ENCODE data around the gene WASHC3.
"Not testable (repeated sequence)": the region's sequence is repeated elsewhere in the genome, so short reads cannot be mapped to it uniquely, and the experiment has no call there.

WASHC3 gene

GRCh38 chr12:102021540-102022246 is 40.1 kb downstream of the WASHC3 start:
- no peaks in the 10 kb centered on the region for H3K9me3 ChIP-seq (ENCODE audit: control insufficient read depth in 2 of 2, low read length in 2 of 2)
- H3K4me3 ChIP-seq (ENCODE audit: low read length in 2 of 2), result no peak overlapping the region
- H3K27ac ChIP-seq (ENCODE audit: low read depth in 2 of 2, low read length in 2 of 2), result no peak overlapping the region
- H3K9ac ChIP-seq (ENCODE audit: low read depth in 1 of 2, low read length in 2 of 2), result no peak overlapping the region
- H3K4me1 ChIP-seq (ENCODE audit: control insufficient read depth in 2 of 2, insufficient read depth in 2 of 2, low read length in 2 of 2), result no peaks in the 10 kb centered on the region
- no peaks in the 10 kb centered on the region for H3K27me3 ChIP-seq (ENCODE audit: control insufficient read depth in 2 of 2, insufficient read depth in 2 of 2, low read length in 2 of 2)
- H3K36me3 ChIP-seq (ENCODE audit: control insufficient read depth in 2 of 2, insufficient read depth in 2 of 2, low read length in 2 of 2), result peaks cover 11 to 16% of the 10 kb centered on the region in 2 donors

DNA sequence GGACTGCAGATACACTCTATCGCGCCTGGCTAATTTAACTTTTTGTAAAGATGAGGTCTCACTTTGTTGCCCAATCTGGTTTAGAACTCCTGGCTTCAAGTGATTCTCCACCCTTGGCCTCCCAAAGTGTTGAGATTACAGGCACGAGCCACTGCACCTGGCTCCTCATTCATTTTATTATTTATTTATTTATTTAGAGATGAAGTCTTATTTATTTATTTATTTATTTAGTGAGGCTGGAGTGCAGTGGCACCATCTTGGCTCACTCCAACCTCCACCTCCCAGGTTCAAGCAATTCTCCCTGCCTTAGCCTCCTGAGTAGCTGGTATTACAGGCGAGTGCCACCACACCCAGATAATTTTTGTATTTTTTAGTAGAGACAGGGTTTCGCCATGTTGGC is 43.2 kb downstream of the WASHC3 start:
- not testable (repeated sequence) for H3K9me3 ChIP-seq (ENCODE audit: control insufficient read depth in 2 of 2, low read length in 2 of 2); H3K9ac ChIP-seq (ENCODE audit: low read depth in 1 of 2, low read length in 2 of 2); H3K4me1 ChIP-seq (ENCODE audit: control insufficient read depth in 2 of 2, insufficient read depth in 2 of 2, low read length in 2 of 2); H3K27ac ChIP-seq (ENCODE audit: low read depth in 2 of 2, low read length in 2 of 2); H3K4me3 ChIP-seq (ENCODE audit: low read length in 2 of 2); H3K36me3 ChIP-seq (ENCODE audit: control insufficient read depth in 2 of 2, insufficient read depth in 2 of 2, low read length in 2 of 2); H3K27me3 ChIP-seq (ENCODE audit: control insufficient read depth in 2 of 2, insufficient read depth in 2 of 2, low read length in 2 of 2)

DNA sequence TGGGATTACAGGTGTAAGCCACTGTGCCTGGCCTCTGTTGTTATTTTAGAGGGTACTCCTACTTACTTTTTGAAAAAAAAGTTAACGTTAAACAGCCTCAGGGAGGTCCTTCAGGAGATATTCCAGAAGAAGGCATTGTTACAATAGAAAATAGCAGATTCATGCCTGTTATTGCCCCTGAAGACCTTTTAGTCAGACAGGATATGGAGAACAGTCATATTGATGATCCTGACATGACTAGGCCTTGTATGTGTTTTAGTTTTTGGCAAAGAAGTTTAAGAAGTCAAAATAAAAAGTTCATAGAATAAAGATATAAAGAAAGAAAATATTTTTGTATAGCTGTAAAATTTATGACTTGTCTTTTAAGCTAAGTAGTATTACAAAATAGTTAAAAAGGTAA is 45.3 kb downstream of the WASHC3 start:
- H3K27me3 ChIP-seq (ENCODE audit: control insufficient read depth in 2 of 2, insufficient read depth in 2 of 2, low read length in 2 of 2), result no peaks in the 10 kb centered on the region
- H3K27ac ChIP-seq (ENCODE audit: low read depth in 2 of 2, low read length in 2 of 2), result no peak overlapping the region
- H3K4me3 ChIP-seq (ENCODE audit: low read length in 2 of 2), result no peak overlapping the region
- H3K36me3 ChIP-seq (ENCODE audit: control insufficient read depth in 2 of 2, insufficient read depth in 2 of 2, low read length in 2 of 2), result peaks cover 5 to 7% of the 10 kb centered on the region in 2 donors
- no peak overlapping the region for H3K9ac ChIP-seq (ENCODE audit: low read depth in 1 of 2, low read length in 2 of 2)
- H3K9me3 ChIP-seq (ENCODE audit: control insufficient read depth in 2 of 2, low read length in 2 of 2), result no peaks in the 10 kb centered on the region
- no peaks in the 10 kb centered on the region for H3K4me1 ChIP-seq (ENCODE audit: control insufficient read depth in 2 of 2, insufficient read depth in 2 of 2, low read length in 2 of 2)

DNA sequence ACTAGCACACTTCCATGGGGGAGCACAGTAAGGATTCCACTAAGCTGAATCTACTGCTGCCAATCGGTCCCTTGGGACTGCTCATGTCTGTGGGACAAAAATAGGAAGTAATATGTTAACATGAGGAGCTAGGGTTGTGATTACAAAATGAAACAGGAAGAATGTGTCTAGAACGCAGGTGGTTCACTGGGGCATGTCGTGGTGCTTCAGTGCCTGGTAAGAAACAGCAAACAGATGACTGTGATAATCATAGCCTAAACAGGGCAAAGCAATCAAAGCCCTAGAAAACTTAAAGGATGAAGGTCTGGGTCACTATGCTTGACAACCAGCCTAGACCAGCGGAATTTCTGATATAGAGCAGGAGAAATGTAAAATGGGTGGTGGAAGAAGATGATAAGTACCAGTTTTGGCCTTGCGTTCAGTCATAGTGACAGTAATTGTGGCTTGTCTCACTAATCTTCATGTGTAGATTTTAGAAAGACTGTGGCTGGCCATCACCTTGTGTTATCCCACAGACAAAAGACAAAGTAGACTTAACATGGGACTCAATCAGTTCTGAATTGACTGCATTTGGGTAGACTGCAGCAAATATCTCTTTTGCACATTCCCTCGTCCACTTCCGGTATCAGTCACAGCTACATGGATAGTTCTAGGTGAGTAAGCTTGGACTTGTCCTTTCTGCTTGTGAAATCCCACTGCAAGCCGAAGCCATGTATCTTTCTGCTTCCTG is 51.4 kb downstream of the WASHC3 start:
- Histone ChIP-seq H3K27me3 (ENCODE audit: control insufficient read depth in 2 of 2, insufficient read depth in 2 of 2, low read length in 2 of 2) (no peaks in the 10 kb centered on the region), H3K4me3 (ENCODE audit: low read length in 2 of 2) (peak overlapping the region in 1 of 2 donors; percentile 2), H3K4me1 (ENCODE audit: control insufficient read depth in 2 of 2, insufficient read depth in 2 of 2, low read length in 2 of 2) (no peaks in the 10 kb centered on the region), H3K27ac (ENCODE audit: low read depth in 2 of 2, low read length in 2 of 2) (peak overlapping the region in 1 of 2 donors; percentile 1), H3K9me3 (ENCODE audit: control insufficient read depth in 2 of 2, low read length in 2 of 2) (no peaks in the 10 kb centered on the region), H3K36me3 (ENCODE audit: control insufficient read depth in 2 of 2, insufficient read depth in 2 of 2, low read length in 2 of 2) (peaks cover 0 to 6% of the 10 kb centered on the region in 2 donors), H3K9ac (ENCODE audit: low read depth in 1 of 2, low read length in 2 of 2) (no peak overlapping the region)

DNA sequence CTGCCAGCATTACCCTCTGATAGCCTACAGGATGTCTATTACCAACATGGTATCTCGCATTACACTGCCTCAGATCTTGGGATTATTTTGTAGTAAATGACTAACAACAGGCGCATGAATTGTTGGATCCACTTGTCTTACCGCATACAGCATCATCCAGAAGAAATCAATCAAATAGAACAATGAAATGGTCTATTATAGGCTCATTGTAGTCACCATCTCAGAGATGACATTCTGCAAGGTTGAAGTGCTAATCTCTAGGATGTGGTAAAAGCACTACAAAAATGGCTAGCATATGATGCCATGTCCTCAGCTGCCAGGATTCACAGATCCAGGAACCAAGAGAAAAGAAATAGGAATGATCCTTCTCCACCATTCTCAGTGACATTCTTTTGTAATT is 52.0 kb downstream of the WASHC3 start:
- H3K36me3 ChIP-seq (ENCODE audit: control insufficient read depth in 2 of 2, insufficient read depth in 2 of 2, low read length in 2 of 2), result peaks cover 0 to 6% of the 10 kb centered on the region in 2 donors
- H3K9me3 ChIP-seq (ENCODE audit: control insufficient read depth in 2 of 2, low read length in 2 of 2), result no peaks in the 10 kb centered on the region
- H3K4me1 ChIP-seq (ENCODE audit: control insufficient read depth in 2 of 2, insufficient read depth in 2 of 2, low read length in 2 of 2), result no peaks in the 10 kb centered on the region
- H3K4me3 ChIP-seq (ENCODE audit: low read length in 2 of 2), result peak overlapping the region in 1 of 2 donors; percentile 2
- no peaks in the 10 kb centered on the region for H3K27me3 ChIP-seq (ENCODE audit: control insufficient read depth in 2 of 2, insufficient read depth in 2 of 2, low read length in 2 of 2)
- H3K27ac ChIP-seq (ENCODE audit: low read depth in 2 of 2, low read length in 2 of 2), result no peak overlapping the region
- no peak overlapping the region for H3K9ac ChIP-seq (ENCODE audit: low read depth in 1 of 2, low read length in 2 of 2)

DNA sequence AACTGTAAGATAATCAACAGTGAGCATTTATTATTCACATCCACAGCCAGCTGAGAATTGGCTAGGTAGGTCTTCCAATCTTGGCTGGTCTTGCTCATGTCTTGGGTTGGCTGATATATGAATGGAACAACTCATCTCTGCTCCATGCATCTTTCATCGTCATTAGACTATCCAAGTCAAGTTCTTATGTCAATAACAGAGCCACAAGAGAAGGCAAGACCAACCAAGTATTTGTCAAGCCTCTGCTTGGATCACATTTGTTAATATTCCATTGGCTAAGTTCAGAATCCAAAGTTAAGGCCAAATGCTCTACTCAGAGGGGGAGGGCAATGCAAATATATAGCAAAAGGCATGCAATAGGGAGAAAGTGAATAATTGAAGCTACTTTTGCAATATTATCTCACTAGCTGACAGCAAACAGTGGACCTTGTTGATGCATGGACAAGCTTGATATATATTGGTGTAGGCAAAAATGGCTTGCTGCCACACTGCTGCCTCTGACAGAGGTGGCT is 53.1 kb downstream of the WASHC3 start:
- H3K27ac ChIP-seq (ENCODE audit: low read depth in 2 of 2, low read length in 2 of 2), result no peak overlapping the region
- no peaks in the 10 kb centered on the region for H3K9me3 ChIP-seq (ENCODE audit: control insufficient read depth in 2 of 2, low read length in 2 of 2)
- no peaks in the 10 kb centered on the region for H3K27me3 ChIP-seq (ENCODE audit: control insufficient read depth in 2 of 2, insufficient read depth in 2 of 2, low read length in 2 of 2)
- H3K4me1 ChIP-seq (ENCODE audit: control insufficient read depth in 2 of 2, insufficient read depth in 2 of 2, low read length in 2 of 2), result no peaks in the 10 kb centered on the region
- no peak overlapping the region for H3K4me3 ChIP-seq (ENCODE audit: low read length in 2 of 2)
- H3K9ac ChIP-seq (ENCODE audit: low read depth in 1 of 2, low read length in 2 of 2), result no peak overlapping the region
- peaks cover 0 to 6% of the 10 kb centered on the region in 2 donors for H3K36me3 ChIP-seq (ENCODE audit: control insufficient read depth in 2 of 2, insufficient read depth in 2 of 2, low read length in 2 of 2)

- Histone ChIP-seq H3K27ac (ENCODE audit: low read depth in 2 of 2, low read length in 2 of 2) (no peak overlapping the region), H3K36me3 (ENCODE audit: control insufficient read depth in 2 of 2, insufficient read depth in 2 of 2, low read length in 2 of 2) (no peaks in the 10 kb centered on the region), H3K4me3 (ENCODE audit: low read length in 2 of 2) (no peak overlapping the region), H3K27me3 (ENCODE audit: control insufficient read depth in 2 of 2, insufficient read depth in 2 of 2, low read length in 2 of 2) (no peaks in the 10 kb centered on the region), H3K4me1 (ENCODE audit: control insufficient read depth in 2 of 2, insufficient read depth in 2 of 2, low read length in 2 of 2) (no peaks in the 10 kb centered on the region), H3K9me3 (ENCODE audit: control insufficient read depth in 2 of 2, low read length in 2 of 2) (no peaks in the 10 kb centered on the region), H3K9ac (ENCODE audit: low read depth in 1 of 2, low read length in 2 of 2) (no peak overlapping the region)
These were observed 56.5 kb downstream of the WASHC3 start for GRCh38 chr12:102005256-102005655.

- Histone ChIP-seq H3K36me3 (ENCODE audit: control insufficient read depth in 2 of 2, insufficient read depth in 2 of 2, low read length in 2 of 2) (no peaks in the 10 kb centered on the region), H3K9ac (ENCODE audit: low read depth in 1 of 2, low read length in 2 of 2) (no peak overlapping the region), H3K27ac (ENCODE audit: low read depth in 2 of 2, low read length in 2 of 2) (no peak overlapping the region)
These were observed 64.7 kb downstream of the WASHC3 start for GRCh38 chr12:101997102-101997501.

GRCh38 chr12:101995684-101996083 is 66.1 kb downstream of the WASHC3 start:
- no peak overlapping the region for H3K4me3 ChIP-seq (ENCODE audit: low read length in 2 of 2)

More at GRCh38 chr12:101997102-101997501, 64.7 kb downstream of the WASHC3 start:
- H3K4me1 ChIP-seq (ENCODE audit: control insufficient read depth in 2 of 2, insufficient read depth in 2 of 2, low read length in 2 of 2), result no peaks in the 10 kb centered on the region
- no peak overlapping the region for H3K4me3 ChIP-seq (ENCODE audit: low read length in 2 of 2)
- no peaks in the 10 kb centered on the region for H3K27me3 ChIP-seq (ENCODE audit: control insufficient read depth in 2 of 2, insufficient read depth in 2 of 2, low read length in 2 of 2)
- no peaks in the 10 kb centered on the region for H3K9me3 ChIP-seq (ENCODE audit: control insufficient read depth in 2 of 2, low read length in 2 of 2)

GRCh38 chr12:101992091-101992490 is 69.7 kb downstream of the WASHC3 start:
- H3K9ac ChIP-seq (ENCODE audit: low read depth in 1 of 2, low read length in 2 of 2), result no peak overlapping the region
- H3K27ac ChIP-seq (ENCODE audit: low read depth in 2 of 2, low read length in 2 of 2), result no peak overlapping the region
- H3K36me3 ChIP-seq (ENCODE audit: control insufficient read depth in 2 of 2, insufficient read depth in 2 of 2, low read length in 2 of 2), result no peaks in the 10 kb centered on the region
- H3K9me3 ChIP-seq (ENCODE audit: control insufficient read depth in 2 of 2, low read length in 2 of 2), result no peaks in the 10 kb centered on the region
- no peak overlapping the region for H3K4me3 ChIP-seq (ENCODE audit: low read length in 2 of 2)
- H3K27me3 ChIP-seq (ENCODE audit: control insufficient read depth in 2 of 2, insufficient read depth in 2 of 2, low read length in 2 of 2), result no peaks in the 10 kb centered on the region
- no peaks in the 10 kb centered on the region for H3K4me1 ChIP-seq (ENCODE audit: control insufficient read depth in 2 of 2, insufficient read depth in 2 of 2, low read length in 2 of 2)

More at GRCh38 chr12:101995684-101996083, 66.1 kb downstream of the WASHC3 start:
- H3K27ac ChIP-seq (ENCODE audit: low read depth in 2 of 2, low read length in 2 of 2), result no peak overlapping the region
- H3K27me3 ChIP-seq (ENCODE audit: control insufficient read depth in 2 of 2, insufficient read depth in 2 of 2, low read length in 2 of 2), result no peaks in the 10 kb centered on the region
- no peaks in the 10 kb centered on the region for H3K9me3 ChIP-seq (ENCODE audit: control insufficient read depth in 2 of 2, low read length in 2 of 2)
- no peak overlapping the region for H3K9ac ChIP-seq (ENCODE audit: low read depth in 1 of 2, low read length in 2 of 2)
- H3K4me1 ChIP-seq (ENCODE audit: control insufficient read depth in 2 of 2, insufficient read depth in 2 of 2, low read length in 2 of 2), result no peaks in the 10 kb centered on the region
- H3K36me3 ChIP-seq (ENCODE audit: control insufficient read depth in 2 of 2, insufficient read depth in 2 of 2, low read length in 2 of 2), result no peaks in the 10 kb centered on the region
